Measurements from ENCODE around the gene SOS1.
"Not testable (repeated sequence)": the region's sequence is repeated elsewhere in the genome, so short reads cannot be mapped to it uniquely, and the experiment has no call there.

SOS1 gene

GRCh38 chr2:38937548-38937947 is 183.3 kb downstream of the SOS1 start:
- no peak for DNase-seq (ENCODE audit: low read depth)
- no peak for TF ChIP-seq CTCF (IDR thresholded peaks at IDR 0.05; ENCODE audit: low read length, missing control alignments)
- no peak overlapping the region for H3K4me3 ChIP-seq (replicated peaks; ENCODE audit: low read depth, low read length)

GRCh38 chr2:38936516-38936915 is 184.3 kb downstream of the SOS1 start:
- not testable (repeated sequence) for H3K4me3 ChIP-seq (replicated peaks; ENCODE audit: low read depth, low read length); DNase-seq (ENCODE audit: low read depth)

GRCh38 chr2:38935568-38936172 is 185.2 kb downstream of the SOS1 start:
- TF ChIP-seq CTCF (IDR thresholded peaks at IDR 0.05; ENCODE audit: low read length, missing control alignments), result no peak
- DNase-seq (ENCODE audit: low read depth), result peak; percentile 17
- H3K4me3 ChIP-seq (replicated peaks; ENCODE audit: low read depth, low read length), result no peak overlapping the region

- no peak for DNase-seq (ENCODE audit: low read depth)
- no peak for TF ChIP-seq CTCF (IDR thresholded peaks at IDR 0.05; ENCODE audit: low read length, missing control alignments)
- no peak overlapping the region for H3K4me3 ChIP-seq (replicated peaks; ENCODE audit: low read depth, low read length)
These were observed 186.1 kb downstream of the SOS1 start for GRCh38 chr2:38934742-38935141.

GRCh38 chr2:38933653-38934052 is 187.2 kb downstream of the SOS1 start:
- no peak for TF ChIP-seq CTCF (IDR thresholded peaks at IDR 0.05; ENCODE audit: low read length, missing control alignments)
- peak; percentile 7 for DNase-seq (ENCODE audit: low read depth)
- H3K4me3 ChIP-seq (replicated peaks; ENCODE audit: low read depth, low read length), result no peak overlapping the region

GRCh38 chr2:38932586-38932985 is 188.3 kb downstream of the SOS1 start:
- TF ChIP-seq CTCF (IDR thresholded peaks at IDR 0.05; ENCODE audit: low read length, missing control alignments), result no peak
- no peak overlapping the region for H3K4me3 ChIP-seq (replicated peaks; ENCODE audit: low read depth, low read length)
- no peak for DNase-seq (ENCODE audit: low read depth)

Measured in fibroblast of pulmonary artery (primary cell).